ENCODE results near the gene TLX2. TPM values are rescaled to one million over a fixed set of nuclear protein-coding genes. Genes with fewer than 3 reads are reported as not detected.
A peak's percentile ranks its signal among the peaks of the same experiment; 100 is the strongest.

Gene TLX2
- total and polyA plus RNA-seq, 2 of the 13 experiments (the other 11 are each of a cell fraction or from before 2014, with no cell fraction given) = 0.05 to 0.20 TPM

- TF ChIP-seq REL (CRISPR knock-in tag; conservative IDR thresholded peaks at IDR 0.05) = no peak
- TF ChIP-seq ZMAT5 (CRISPR knock-in tag; IDR thresholded peaks at IDR 0.05; ENCODE audit: borderline replicate concordance, low read depth) = no peak
- TF ChIP-seq XRCC5 (optimal IDR thresholded peaks at IDR 0.05; ENCODE audit: low read length) = peak; percentile 63
- TF ChIP-seq MNT (IDR thresholded peaks at IDR 0.05) = peak; percentile 40; the same call in 1 of the 2 replicates
- no peak for TF ChIP-seq CC2D1A (CRISPR knock-in tag; IDR thresholded peaks at IDR 0.05)
- TF ChIP-seq PRDM10 (CRISPR knock-in tag; IDR thresholded peaks at IDR 0.05; ENCODE audit: low read depth) = peak; percentile 43; the same call in 1 of the 2 replicates
- no peak for TF ChIP-seq SALL2 (CRISPR knock-in tag; IDR thresholded peaks at IDR 0.05)
- TF ChIP-seq NFATC3 (CRISPR knock-in tag; IDR thresholded peaks at IDR 0.05) = no peak
- TF ChIP-seq ATF4 (CRISPR knock-in tag; IDR thresholded peaks at IDR 0.05) = no peak; a peak in 1 of 4 replicates
- no peak for TF ChIP-seq ATRX (CRISPR knock-in tag; IDR thresholded peaks at IDR 0.05; ENCODE audit: borderline replicate concordance)
- peak; percentile 37; the same call in 1 of the 2 replicates for TF ChIP-seq TFE3 (CRISPR knock-in tag; IDR thresholded peaks at IDR 0.05)
- TF ChIP-seq KLF9 (CRISPR knock-in tag; IDR thresholded peaks at IDR 0.05; ENCODE audit: low read depth) = 0 out of 2 replicates have a peak, but pooled peaks have one; percentile 67
- no peak for TF ChIP-seq ZKSCAN5 (CRISPR knock-in tag; IDR thresholded peaks at IDR 0.05)
- 0 out of 2 replicates have a peak, but pooled peaks have one; percentile 73 for TF ChIP-seq PAF1 (CRISPR knock-in tag; IDR thresholded peaks at IDR 0.05)
- TF ChIP-seq KLF13 (CRISPR knock-in tag; IDR thresholded peaks at IDR 0.05) = no peak
- no peak for TF ChIP-seq NR2F1 (CRISPR knock-in tag; IDR thresholded peaks at IDR 0.05)
- no peak for TF ChIP-seq U2AF2 (IDR thresholded peaks at IDR 0.05; ENCODE audit: low read depth, low read length)
- TF ChIP-seq CBFB (CRISPR knock-in tag; IDR thresholded peaks at IDR 0.05) = peak; percentile 38
- TF ChIP-seq ATM (IDR thresholded peaks at IDR 0.05; ENCODE audit: borderline replicate concordance) = no peak
These were observed 11.7 kb downstream of the TLX2 start, which contains the start of gene DQX1 (continued) for GRCh38 chr2:74525717-74526648.

All from HepG2 (cell line).